HG02981 (cell line): ENCODE results near the gene DPPA4.

Experiments used
- ATAC-seq: cut with Tn5 transposase; IDR thresholded peaks from one replicate; pipeline ENCODE4 v1.9.1; 2021; ENCODE audit warnings: mild to moderate bottlenecking, moderate library complexity; ENCODE audit not compliant: unreplicated experiment

DPPA4 gene

GRCh38 chr3:109339714-109340648 is 2.6 kb upstream of the DPPA4 start:
- ATAC-seq: no peak

DNA sequence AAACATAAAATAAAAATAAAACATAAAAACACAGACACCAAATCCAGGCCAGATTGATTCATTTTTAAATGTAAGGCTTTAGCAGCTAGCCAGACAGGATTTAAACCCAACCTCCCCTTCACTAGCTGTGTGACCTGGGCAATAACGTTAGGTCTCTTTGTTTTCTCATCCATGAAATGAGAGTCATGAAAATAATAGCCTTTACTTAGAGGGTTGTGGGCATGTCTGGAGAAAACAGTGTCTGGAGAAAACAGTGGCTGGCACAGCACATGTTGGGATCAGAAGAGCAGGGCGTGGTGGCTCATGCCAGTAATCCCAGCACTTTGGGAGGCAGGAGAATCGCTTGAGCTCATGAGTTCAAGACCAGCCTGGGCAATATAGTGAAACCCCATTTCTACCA is 1.9 kb upstream of the DPPA4 start:
- no peak for ATAC-seq

DNA sequence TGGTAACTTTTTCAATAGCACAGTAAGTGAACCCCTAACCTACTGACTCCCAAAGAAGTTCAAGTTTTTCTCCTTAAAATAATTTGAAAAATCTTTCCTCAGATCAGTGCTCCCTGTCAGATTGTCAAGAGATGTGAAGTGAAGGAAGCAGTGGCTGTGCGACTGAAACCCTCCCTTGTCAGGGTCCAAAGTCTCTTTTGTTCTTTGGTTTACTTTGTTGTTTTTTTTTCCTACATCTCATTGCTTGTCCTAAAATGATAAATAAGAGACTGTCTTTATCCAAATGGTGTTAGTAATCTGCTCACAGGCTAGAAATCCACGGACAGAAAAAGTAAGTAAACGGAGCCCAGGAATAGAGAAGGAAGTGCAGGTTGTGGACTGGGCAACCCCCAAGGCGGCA is 976 bp upstream of the DPPA4 start:
- no peak for ATAC-seq

- no peak for ATAC-seq
These were observed 970 bp downstream of the DPPA4 start for GRCh38 chr3:109336291-109336861.

DNA sequence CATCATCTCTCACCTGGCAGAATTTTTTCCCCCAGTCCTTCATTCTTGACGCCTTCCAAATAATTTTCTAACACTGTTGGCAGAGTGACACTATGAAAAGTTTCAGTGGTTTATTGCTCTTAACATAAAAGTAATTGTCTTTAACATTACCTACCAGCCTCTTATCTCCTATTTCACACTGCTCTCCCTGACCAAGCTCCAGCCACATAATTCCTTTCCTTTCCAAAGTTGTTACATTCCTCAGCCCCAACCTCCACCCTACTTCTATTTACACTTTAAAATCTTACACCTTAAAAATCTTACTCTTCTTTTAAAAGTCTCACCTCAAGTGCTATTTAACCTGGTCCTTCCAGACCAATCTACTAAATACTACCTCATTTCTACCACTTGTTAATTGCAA is 2.8 kb downstream of the DPPA4 start:
- no peak for ATAC-seq

DNA sequence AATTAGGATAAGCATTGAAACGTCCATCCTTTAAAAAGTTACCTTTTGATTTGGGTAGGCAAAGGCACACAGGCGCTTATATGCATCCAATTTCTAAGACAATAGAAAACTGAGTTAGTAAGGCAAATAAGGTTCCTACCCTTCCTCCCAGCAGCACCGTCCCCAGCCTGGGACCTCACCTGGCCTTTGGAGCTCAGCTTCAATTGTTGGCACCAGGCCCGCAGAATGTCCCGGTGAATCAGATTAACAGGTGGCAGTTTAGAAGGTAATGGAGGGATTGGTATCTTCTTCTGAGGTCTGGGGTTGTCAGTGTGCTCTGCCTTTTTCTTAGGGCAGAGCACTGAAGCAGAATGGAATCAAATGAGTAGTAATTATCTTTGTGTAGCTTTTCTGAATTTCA is 5.7 kb downstream of the DPPA4 start:
- ATAC-seq: no peak

GRCh38 chr3:109330405-109330804 is 6.9 kb downstream of the DPPA4 start:
- no peak for ATAC-seq

GRCh38 chr3:109328202-109328601 is 9.1 kb downstream of the DPPA4 start:
- ATAC-seq: no peak

DNA sequence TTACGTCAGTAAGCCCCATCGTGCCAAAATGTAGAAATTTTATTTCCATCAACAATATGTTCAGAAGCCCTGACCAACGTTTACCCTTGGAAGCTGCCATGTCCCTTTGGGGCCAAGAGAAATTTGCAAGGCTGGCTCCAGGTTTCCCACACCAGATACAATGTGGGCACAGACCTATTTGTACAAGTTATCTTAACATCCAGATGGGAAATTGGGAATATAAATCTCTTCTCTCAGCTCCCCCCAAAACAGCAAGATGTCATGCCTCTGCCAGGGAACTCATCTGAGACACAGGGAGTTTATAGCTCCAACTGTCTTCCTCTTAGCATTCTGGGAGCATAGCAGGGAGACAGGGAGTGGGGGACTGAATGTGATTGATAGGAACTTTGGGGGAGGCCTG is 11.7 kb downstream of the DPPA4 start:
- no peak for ATAC-seq

- no peak for ATAC-seq
These were observed 12.2 kb downstream of the DPPA4 start for GRCh38 chr3:109325109-109325508.

- no peak for ATAC-seq
These were observed 21.1 kb downstream of the DPPA4 start, which contains the start of gene DPPA2 for GRCh38 chr3:109316162-109316730. Gene DPPA2 (minus strand): TSS chr3:109316517. CDS start chr3:109314542, 1,975 bp downstream.

GRCh38 chr3:109313061-109313460 is 24.3 kb downstream of the DPPA4 start:
- no peak for ATAC-seq

GRCh38 chr3:109297496-109297895 is 39.9 kb downstream of the DPPA4 start:
- ATAC-seq: no peak

DNA sequence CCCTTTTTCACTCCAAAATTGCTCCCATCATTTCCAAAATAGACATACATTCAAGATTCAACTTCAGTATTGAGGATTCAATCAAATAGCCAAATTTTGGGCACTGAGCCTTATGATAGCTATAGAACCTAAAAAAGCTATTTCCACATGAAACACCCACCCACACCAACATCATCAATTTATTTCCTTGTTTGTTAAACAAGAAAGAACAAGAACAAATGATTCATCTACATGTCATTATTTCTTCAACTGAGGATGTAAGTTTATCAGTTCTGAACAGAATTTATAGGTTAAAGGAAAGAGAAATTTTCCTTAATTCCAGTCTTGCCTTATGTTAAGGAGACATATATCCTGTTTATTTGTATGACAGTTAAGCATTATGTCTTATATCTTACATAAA is 53.3 kb downstream of the DPPA4 start:
- no peak for ATAC-seq

DNA sequence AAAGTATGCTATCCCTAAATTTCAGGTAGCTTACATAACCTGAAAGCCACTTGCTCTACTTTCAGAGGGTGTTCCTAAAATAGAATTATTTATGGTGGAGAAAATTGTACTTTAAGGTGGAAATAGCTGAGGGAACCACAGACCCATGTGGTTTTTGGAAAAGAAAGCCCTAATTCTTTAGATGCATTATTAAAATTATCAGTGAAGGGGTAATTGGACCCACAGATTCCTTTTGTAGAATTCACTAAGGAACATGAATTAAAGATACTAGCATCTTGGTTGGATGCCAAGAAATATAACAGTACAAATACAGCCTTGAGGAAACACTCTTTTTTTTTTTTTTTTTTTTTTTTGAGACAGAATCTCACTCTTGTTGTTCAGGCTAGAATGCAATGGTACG is 58.8 kb downstream of the DPPA4 start:
- ATAC-seq: no peak

DNA sequence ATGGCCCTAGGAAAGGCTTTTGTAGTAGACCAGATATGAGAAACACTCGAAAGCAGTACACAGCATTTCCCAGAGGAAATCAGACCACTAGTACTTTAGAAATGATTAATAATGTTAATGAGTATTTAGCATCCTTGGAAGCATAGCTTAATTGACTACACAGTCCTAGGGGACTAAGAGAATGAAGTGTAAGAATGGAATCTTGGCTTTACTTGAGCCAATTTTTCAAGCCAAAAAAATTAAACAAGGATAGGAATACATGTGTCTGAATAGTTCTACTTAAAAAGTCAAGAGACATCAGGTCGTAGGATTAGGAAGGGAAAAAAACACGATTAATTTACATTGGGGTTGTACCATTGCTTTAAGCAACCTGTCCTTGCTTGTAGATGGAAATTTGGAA is 59.2 kb downstream of the DPPA4 start:
- ATAC-seq: no peak
